Psoas muscle (tissue), 8 donors: Measurements from ENCODE around the gene TBX15. TPM values are rescaled to one million over a fixed set of nuclear protein-coding genes. Genes with fewer than 3 reads are reported as not detected.

Experiments used
- ATAC-seq, 4 donors: fragments of 200-7000 bp; cut with Tn5 transposase; one replicate each; pipeline ENCODE4 v1.9.1; 2020; ENCODE audit warnings: moderate library complexity in 3 of 4, mild to moderate bottlenecking in 2 of 4
- DNase-seq, 2 donors: peaks; one replicate each; pipeline ENCODE4 v3.0.0-alpha.2; 2020
- H3K27ac ChIP-seq: fragments of 200-600 bp; one replicate; pipeline ENCODE4 v1.8.0; 2022
- H3K27me3 ChIP-seq, 3 donors: fragments of 200-600 bp in 1 of 3; one replicate each; pipeline versions ENCODE4 v1.6.1 to v1.8.0; 2013 to 2022; ENCODE audit warnings: low read length in 2 of 3, mild to moderate bottlenecking in 2 of 3, moderate library complexity in 1 of 3; ENCODE audit not compliant: insufficient read depth in 3 of 3
- H3K36me3 ChIP-seq, 2 donors: fragments of 200-600 bp in 1 of 2; one replicate each; pipeline versions ENCODE4 v1.6.1 to v1.8.0; 2013 to 2022; ENCODE audit warnings: low read depth in 1 of 2, mild to moderate bottlenecking in 1 of 2, moderate library complexity in 1 of 2; ENCODE audit not compliant: insufficient read depth in 1 of 2
- H3K4me1 ChIP-seq: fragments of 200-600 bp; one replicate; pipeline ENCODE4 v1.8.0; 2022
- H3K4me3 ChIP-seq: fragments of 200-600 bp; one replicate; pipeline ENCODE4 v1.8.0; 2022; ENCODE audit warnings: mild to moderate bottlenecking
- H3K9me3 ChIP-seq: fragments of 200-600 bp; one replicate; pipeline ENCODE4 v1.8.0; 2022
- WGBS, 3 donors: extraction: QIAGEN DNeasy Blood & Tissue Kit; methylation state at CpG; one replicate each; pipeline versions ENCODE4 v1.1.6 to v1.1.7; 2013; 5-methylcytosine and 5-hydroxymethylcytosine counted together
- intact Hi-C, 2 donors: fragments of 100-400 bp; cut with DNase I; formaldehyde crosslinking; loops; one replicate each; pipeline versions ENCODE4 v1.11.0 to v1.14.2; 2022
- polyA plus RNA-seq, 3 donors: library from polyadenylated mRNA; stranded (reverse); fragments of 200-250 nt; gene quantifications; one replicate each; pipeline ENCODE4 v1.2.3, GENCODE V29; 2013
- total RNA-seq, 4 donors: library from RNA; stranded (reverse); fragmentation: NEBNext Ultra II Directional in 2 of 4; extraction: Animal tissue kit (Norgen Biotek cat#: 25700) in 2 of 4; gene quantifications; one replicate each; pipeline versions ENCODE4 v1.2.1 to v1.2.4, GENCODE V29; 2021 to 2023
- TF ChIP-seq, protein P1 (sequence below): fragments of 200-600 bp; IDR thresholded peaks from one replicate; pipeline ENCODE4 v1.8.0; 2022; ENCODE audit warnings: antibody characterized with exemption
- donor health status: healthy with polysubstance abuse.
- donor health status: DM: no; HTN: no; CAD: no; lungs with moderate emphysema.
- donor health status: Bipolar disorder and iron deficiency.
- donor health status: healthy.
- donor health status: DM: yes; HTN: yes; CAD: no.
- donor health status: DM: no; HTN: no; CAD: no.
- donor health status: DM: no; HTN: no; CAD: no.
- donor health status: DM: yes; HTN: yes; CAD: no.

TBX15 gene
- total and polyA plus RNA-seq, 7 donors: 37.0 to 220 (median 105) TPM

DNA sequence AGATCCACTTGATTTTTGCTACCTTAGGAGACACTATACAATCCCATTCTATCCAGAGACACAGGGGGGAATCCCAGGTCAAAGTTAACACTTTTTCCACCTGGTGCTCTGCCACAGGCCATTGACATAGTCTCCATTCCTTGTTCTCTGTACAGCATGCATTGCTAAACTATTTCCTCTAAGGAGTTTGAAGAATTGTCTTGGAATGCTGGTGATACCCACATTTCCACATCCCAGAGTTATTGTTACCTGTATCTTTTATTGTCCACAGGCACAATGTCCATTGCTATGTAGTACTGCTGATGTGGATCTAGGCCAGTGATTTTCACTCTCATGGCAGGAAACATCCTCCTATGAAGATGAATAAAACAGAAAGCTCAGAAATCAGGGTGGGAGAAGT, 61.9 kb downstream of the TBX15 start:
- Histone ChIP-seq H3K9me3 (no peaks in the 10 kb centered on the region), H3K27ac (no peak overlapping the region), H3K36me3 (peaks cover 4 to 77% of the 10 kb centered on the region in 2 donors), H3K4me3 (no peak overlapping the region), H3K27me3 (no peaks in the 10 kb centered on the region), H3K4me1 (no peaks in the 10 kb centered on the region)
- ATAC-seq (no peak), DNase-seq (no peak)
- TF ChIP-seq, protein P1, sequence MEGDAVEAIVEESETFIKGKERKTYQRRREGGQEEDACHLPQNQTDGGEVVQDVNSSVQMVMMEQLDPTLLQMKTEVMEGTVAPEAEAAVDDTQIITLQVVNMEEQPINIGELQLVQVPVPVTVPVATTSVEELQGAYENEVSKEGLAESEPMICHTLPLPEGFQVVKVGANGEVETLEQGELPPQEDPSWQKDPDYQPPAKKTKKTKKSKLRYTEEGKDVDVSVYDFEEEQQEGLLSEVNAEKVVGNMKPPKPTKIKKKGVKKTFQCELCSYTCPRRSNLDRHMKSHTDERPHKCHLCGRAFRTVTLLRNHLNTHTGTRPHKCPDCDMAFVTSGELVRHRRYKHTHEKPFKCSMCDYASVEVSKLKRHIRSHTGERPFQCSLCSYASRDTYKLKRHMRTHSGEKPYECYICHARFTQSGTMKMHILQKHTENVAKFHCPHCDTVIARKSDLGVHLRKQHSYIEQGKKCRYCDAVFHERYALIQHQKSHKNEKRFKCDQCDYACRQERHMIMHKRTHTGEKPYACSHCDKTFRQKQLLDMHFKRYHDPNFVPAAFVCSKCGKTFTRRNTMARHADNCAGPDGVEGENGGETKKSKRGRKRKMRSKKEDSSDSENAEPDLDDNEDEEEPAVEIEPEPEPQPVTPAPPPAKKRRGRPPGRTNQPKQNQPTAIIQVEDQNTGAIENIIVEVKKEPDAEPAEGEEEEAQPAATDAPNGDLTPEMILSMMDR: no peak
- intact Hi-C loops: no loop called here

DNA sequence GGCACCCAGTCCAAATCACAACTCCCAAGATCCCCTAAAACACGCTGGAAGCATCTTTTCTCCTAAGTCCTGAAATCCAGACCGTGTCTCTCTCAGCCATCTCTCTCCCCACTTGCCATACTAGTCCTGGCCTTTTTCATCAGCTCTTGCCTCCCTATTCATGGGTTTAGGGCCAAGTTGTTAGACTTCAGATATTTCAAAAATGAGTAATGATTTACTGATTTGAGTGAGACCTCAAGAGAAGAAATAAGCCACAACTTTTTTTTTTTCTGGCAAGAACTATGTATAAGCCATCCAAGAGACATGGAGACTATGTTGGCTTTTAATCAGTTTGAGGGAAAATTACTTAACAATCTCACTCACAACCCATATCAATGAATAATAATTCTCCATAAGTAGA, 62.5 kb downstream of the TBX15 start:
- peaks cover 4 to 77% of the 10 kb centered on the region in 2 donors for H3K36me3 ChIP-seq
- WGBS, 3 donors: 33 to 67% (median 65%) methylated on average over 2 of the region's 2 CpGs
- TF ChIP-seq, protein P1: no peak
- no peaks in the 10 kb centered on the region for H3K9me3 ChIP-seq
- H3K4me1 ChIP-seq: no peaks in the 10 kb centered on the region
- intact Hi-C loops: no loop called here
- ATAC-seq: no peak
- H3K27ac ChIP-seq: no peak overlapping the region
- DNase-seq: no peak
- H3K27me3 ChIP-seq: no peaks in the 10 kb centered on the region
- H3K4me3 ChIP-seq: no peak overlapping the region

DNA sequence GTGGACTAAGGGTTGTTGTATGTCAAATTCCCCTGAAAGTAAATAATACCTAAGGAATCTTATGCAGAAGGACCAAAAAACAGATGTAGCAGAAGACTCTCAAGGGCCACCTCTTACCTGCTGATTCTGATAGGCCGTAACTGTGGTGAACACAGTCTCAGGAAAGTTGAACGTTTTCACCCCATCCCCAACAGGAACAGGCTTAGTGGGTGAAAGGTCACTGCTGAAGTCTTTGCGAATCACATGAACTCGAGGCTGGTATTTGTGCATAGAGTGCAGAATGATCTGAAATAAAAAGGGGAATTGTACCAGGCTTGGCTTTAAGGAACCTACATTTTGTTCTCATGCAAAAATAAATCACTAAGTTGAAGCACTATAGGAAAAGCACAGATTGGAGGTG, 64.8 kb downstream of the TBX15 start:
- WGBS, 3 donors: 58 to 63% (median 63%) methylated on average over 4 of the region's 4 CpGs
- Histone ChIP-seq H3K27me3 (no peaks in the 10 kb centered on the region), H3K4me1 (no peaks in the 10 kb centered on the region), H3K9me3 (no peaks in the 10 kb centered on the region), H3K27ac (no peak overlapping the region), H3K36me3 (peaks cover 7 to 85% of the 10 kb centered on the region in 2 donors), H3K4me3 (no peak overlapping the region)
- TF ChIP-seq, protein P1: no peak
- intact Hi-C loops: no loop called here
- ATAC-seq (no peak), DNase-seq (no peak)

DNA sequence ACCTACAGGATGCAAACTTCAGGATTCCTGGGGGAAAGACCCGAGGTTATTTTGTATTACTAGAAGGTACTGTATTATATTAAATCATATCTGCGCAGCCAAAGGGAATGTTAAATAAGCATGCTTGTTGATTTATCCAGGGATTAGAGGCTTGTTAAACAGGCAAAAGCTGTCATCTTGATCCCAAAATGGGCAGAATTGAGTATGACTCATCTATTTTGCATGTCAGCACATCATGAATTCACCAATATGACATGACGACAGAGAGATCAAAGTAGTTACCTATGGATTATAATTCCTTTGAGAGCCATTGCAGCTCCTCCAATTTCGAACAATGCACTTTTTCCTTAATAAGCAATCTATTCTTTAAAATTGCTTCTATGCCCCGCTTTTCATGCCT, 66.1 kb downstream of the TBX15 start:
- Histone ChIP-seq H3K27me3 (no peaks in the 10 kb centered on the region), H3K4me1 (no peaks in the 10 kb centered on the region), H3K27ac (no peak overlapping the region), H3K4me3 (no peak overlapping the region), H3K9me3 (no peaks in the 10 kb centered on the region), H3K36me3 (peaks cover 7 to 90% of the 10 kb centered on the region in 2 donors)
- no peak for ATAC-seq
- TF ChIP-seq, protein P1: no peak
- WGBS, 3 donors: 72 to 83% (median 78%) methylated on average over 5 of the region's 5 CpGs
- no peak for DNase-seq
- intact Hi-C loops: no loop called here

DNA sequence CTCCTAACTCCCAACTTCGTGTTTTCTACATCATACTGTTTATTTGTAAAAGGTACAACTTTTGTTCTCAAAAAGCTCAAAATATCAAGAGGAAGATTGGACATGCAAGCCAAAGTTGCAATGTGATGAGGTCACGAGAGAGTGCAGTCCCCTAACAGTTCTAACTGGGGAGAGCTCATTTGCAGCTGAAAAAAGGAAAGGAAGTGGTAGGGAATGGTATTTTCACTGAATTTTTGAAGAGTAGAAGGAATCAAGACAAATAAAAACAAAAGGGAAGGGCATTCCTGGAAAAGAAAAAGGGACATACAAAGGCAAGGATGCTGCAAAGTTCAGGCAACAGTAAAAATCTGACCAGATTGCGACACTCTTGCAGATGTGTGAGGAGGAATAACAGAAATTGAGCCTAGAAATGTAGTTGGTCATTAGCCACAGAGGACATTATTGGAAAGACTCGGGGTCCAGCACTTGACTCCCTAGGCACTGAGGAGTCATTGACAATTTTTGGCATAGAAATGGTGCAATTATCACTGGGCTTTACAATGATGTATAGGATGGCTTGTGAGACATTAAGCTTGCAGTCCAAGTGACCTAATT, 67.9 kb downstream of the TBX15 start:
- peaks cover 10 to 96% of the 10 kb centered on the region in 2 donors for H3K36me3 ChIP-seq
- no peaks in the 10 kb centered on the region for H3K4me1 ChIP-seq
- no peaks in the 10 kb centered on the region for H3K9me3 ChIP-seq
- intact Hi-C loops: no loop called here
- ATAC-seq (peak in 1 of 4 donors; percentile 28), DNase-seq (no peak)
- TF ChIP-seq, protein P1: no peak
- no peak overlapping the region for H3K4me3 ChIP-seq
- no peak overlapping the region for H3K27ac ChIP-seq
- no peaks in the 10 kb centered on the region for H3K27me3 ChIP-seq
- 73 to 84% (median 76%) methylated on average over 4 of the region's 4 CpGs for WGBS, 3 donors
